Spinal cord (tissue), 10 donors: Measurements from ENCODE around the gene PARD3. TPM values are rescaled to one million over a fixed set of nuclear protein-coding genes. Genes with fewer than 3 reads are reported as not detected.

ENCODE experiments used
- DNase-seq, 6 donors: peaks; one replicate each; pipeline versions ENCODE4 v3.0.0 to v3.0.0-alpha.2; 2013 to 2015; ENCODE audit warnings: low spot score in 6 of 6, low read depth in 4 of 6
- H3K27ac ChIP-seq: one replicate; pipeline ENCODE4 v1.5.1; 2013; ENCODE audit warnings: low read depth, low read length, control low read depth
- H3K27me3 ChIP-seq: one replicate; pipeline ENCODE4 v1.6.1; 2013; ENCODE audit warnings: low read length; ENCODE audit not compliant: control insufficient read depth, insufficient read depth
- H3K36me3 ChIP-seq: one replicate; pipeline ENCODE4 v1.6.1; 2013; ENCODE audit warnings: low read length; ENCODE audit not compliant: control insufficient read depth, insufficient read depth
- H3K4me1 ChIP-seq: one replicate; pipeline ENCODE4 v1.6.1; 2013; ENCODE audit warnings: low read length; ENCODE audit not compliant: control insufficient read depth, insufficient read depth
- H3K4me3 ChIP-seq: one replicate; pipeline ENCODE4 v1.5.1; 2013; ENCODE audit warnings: low read depth, low read length, control low read depth
- H3K9me3 ChIP-seq: one replicate; pipeline ENCODE4 v1.6.1; 2013; ENCODE audit warnings: low read length; ENCODE audit not compliant: control insufficient read depth, insufficient read depth
- WGBS: methylation state at CpG from one replicate; pipeline ENCODE4 v1.1.5; 2013; ENCODE audit warnings: missing lambda C conversion rate; ENCODE audit not compliant: insufficient coverage; 5-methylcytosine and 5-hydroxymethylcytosine counted together
- polyA plus RNA-seq, 2 donors: library from polyadenylated mRNA; unstranded; fragments of 120-200 nt; gene quantifications; one replicate each; pipeline ENCODE4 v1.2.1, GENCODE V29; 2013; ENCODE audit not compliant: insufficient read length in 2 of 2
- total RNA-seq, 2 donors: library from RNA; depleted of rRNA in 1 of 2; stranded (reverse); fragments of 120-200 nt in 1 of 2; fragments of >200 nt in 1 of 2; gene quantifications; one replicate each; pipeline versions ENCODE4 v1.2.3 to v1.2.4, GENCODE V29; 2013 to 2014
- donor health status: healthy.

The PARD3 gene
- total and polyA plus RNA-seq, 4 donors, result 29.5 to 94.3 (median 47.1) TPM

DNA sequence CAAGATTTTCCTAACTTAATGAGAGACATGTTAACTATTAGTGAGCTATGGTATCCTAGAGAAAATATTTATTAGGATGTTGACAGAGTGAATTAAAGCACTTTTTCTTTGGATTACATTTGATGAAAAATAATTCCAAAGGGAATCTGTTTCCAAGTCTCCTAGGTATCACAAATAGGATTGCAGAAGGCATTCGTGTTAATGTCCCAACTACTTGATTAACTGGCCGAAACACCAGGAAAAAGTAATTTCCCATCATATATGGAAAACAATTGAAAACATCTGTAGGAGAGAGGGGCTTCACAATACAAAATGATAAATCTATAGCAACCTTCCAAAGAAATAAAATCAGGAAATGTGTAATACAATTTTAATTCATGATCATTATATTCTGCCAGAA, 406.7 kb downstream of the PARD3 start:
- WGBS, result no CpG with 5 or more reads among the region's 2 CpGs
- no peak for DNase-seq
- H3K4me1 ChIP-seq, result peaks cover 7% of the 10 kb centered on the region

DNA sequence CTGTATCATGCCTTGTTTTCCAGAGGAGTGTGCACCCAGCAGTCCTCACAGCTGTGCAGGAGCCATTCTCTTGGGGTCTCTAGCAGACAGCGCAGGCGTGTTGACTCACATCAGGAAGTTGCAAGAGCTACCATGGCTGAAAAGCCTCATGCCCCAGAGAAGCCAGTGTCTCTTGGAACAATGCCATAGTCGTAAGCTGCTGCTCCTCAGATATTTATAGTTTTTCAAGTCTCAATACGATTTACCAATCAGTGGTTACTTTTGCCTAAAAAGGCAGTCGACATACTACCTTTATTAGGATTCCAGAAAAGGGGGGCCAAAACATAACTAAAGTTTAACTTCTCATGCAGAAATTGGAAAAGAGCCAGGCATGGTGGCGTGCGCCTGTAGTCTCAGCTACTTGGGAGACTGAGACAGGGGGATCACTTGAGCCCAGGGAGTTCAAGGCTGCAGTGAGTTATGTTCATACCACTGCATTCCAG, 407.7 kb downstream of the PARD3 start:
- no peaks in the 10 kb centered on the region for H3K27me3 ChIP-seq
- no peak overlapping the region for H3K4me3 ChIP-seq
- DNase-seq, result peak in 2 of 6 donors; percentile 24 to 45
- WGBS, result 57% methylated on average over 5 of the region's 7 CpGs
- H3K36me3 ChIP-seq, result no peaks in the 10 kb centered on the region
- peaks cover 7% of the 10 kb centered on the region for H3K4me1 ChIP-seq
- no peaks in the 10 kb centered on the region for H3K9me3 ChIP-seq
- H3K27ac ChIP-seq, result no peak overlapping the region

More for the DNA sequence above, 406.7 kb downstream of the PARD3 start:
- Histone ChIP-seq H3K27ac (no peak overlapping the region), H3K27me3 (no peaks in the 10 kb centered on the region), H3K36me3 (no peaks in the 10 kb centered on the region), H3K4me3 (no peak overlapping the region), H3K9me3 (no peaks in the 10 kb centered on the region)

DNA sequence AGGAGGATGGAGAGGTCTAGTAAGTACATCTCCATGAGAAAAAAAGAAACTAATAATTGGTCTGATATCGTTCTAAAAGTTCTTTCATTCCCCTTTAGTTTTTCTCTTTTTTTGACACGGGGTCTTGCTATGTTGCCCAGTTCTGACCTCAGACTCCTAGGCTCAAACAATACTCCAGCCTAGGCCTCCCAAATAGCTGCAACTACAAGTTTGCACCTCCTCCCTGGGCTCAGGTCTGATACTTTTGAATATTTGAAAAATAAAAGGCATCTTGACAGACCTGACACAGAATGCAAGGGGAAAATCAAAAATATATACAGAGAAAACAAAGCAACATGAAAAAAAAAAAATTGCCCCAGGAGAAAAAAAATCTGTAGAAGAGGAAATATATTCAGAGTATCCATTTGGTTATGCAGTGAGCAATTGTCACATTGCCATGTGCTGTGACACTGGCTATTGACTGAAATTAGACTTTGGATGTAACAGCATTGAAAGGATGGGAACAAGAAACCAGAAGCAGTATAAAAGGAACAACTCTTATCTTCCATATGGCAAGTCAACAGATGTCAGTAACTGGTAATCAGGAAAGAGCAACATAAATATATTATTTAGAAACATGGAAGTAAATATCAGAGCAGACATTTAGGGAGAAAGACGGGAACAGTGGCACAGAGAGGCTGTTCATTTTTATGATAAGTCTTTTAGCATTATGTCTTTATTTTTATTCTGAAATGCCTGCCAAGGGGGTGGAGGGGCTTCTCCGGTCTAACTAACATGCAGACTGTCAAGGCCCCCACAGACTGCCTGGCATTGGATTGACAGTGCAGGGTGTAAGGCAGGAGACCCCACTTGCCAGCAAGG, 408.4 kb downstream of the PARD3 start:
- peak in 2 of 6 donors; percentile 37 to 82 for DNase-seq
- Histone ChIP-seq H3K27ac (no peak overlapping the region), H3K36me3 (no peaks in the 10 kb centered on the region), H3K9me3 (no peaks in the 10 kb centered on the region), H3K4me1 (peaks cover 7% of the 10 kb centered on the region), H3K4me3 (no peak overlapping the region), H3K27me3 (no peaks in the 10 kb centered on the region)
- WGBS, result 82% methylated on average over 1 of the region's 4 CpGs

DNA sequence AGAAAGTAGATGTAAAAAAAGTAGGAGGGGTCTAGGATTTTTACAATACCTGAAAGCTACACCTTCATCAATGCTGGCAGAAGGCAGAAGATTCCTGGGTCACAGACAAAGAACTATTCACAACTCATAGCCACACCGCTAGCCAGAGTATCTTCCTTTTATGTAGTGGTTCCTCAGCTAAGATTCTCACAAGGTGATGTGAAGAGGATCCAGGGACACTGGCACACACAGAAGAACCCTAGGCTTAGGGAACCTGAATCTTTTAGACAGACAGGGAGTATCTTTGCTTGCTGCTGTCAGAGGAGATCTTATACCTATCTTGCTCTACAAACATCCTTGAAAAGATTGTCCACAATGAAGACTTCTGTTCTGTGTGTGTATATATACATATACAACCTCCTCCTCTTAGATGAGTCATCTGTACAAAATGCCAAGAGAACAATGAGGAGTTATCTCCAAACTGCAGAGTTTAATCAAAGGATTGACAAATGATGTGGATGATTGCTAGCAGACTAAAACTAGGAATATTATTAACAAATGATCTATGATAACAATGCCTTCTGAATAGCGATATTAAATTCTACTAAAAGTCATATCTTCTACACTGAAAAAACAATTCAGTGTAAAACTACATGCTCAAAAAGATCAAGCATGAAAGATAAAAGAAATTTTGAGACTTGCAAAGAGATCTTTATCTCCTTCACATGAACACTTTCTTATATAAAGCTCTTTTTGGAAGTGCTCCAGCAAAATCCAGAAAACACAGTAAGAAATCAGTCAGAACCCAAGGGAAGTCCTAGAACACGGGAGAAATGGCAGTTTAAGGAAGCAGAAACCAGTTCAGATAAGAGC, 409.3 kb downstream of the PARD3 start:
- peaks cover 7% of the 10 kb centered on the region for H3K4me1 ChIP-seq
- H3K4me3 ChIP-seq, result no peak overlapping the region
- H3K27ac ChIP-seq, result no peak overlapping the region
- no peaks in the 10 kb centered on the region for H3K27me3 ChIP-seq
- no peaks in the 10 kb centered on the region for H3K36me3 ChIP-seq
- no CpG with 5 or more reads among the region's 3 CpGs for WGBS
- H3K9me3 ChIP-seq, result no peaks in the 10 kb centered on the region
- no peak for DNase-seq

DNA sequence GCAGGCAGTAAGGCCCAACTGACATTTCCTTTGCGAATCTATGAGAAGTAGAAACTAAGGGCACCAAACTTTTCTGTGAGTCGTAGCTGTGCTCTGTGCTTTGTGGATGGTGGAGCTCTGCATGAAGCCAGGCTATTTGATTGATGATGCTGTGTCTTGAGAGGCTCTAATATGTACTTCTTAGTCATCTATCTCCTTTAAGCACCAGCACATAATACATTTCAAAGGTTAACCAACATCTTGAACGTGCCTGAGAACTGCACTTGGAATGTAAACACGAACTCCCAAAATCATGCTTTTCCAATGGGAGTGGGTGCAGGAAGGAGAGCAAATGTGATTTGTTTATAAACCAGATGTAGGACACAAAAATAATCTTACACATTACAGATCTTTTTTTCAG, 411.6 kb downstream of the PARD3 start:
- no peak overlapping the region for H3K27ac ChIP-seq
- peaks cover 7% of the 10 kb centered on the region for H3K4me1 ChIP-seq
- no peaks in the 10 kb centered on the region for H3K9me3 ChIP-seq
- no peaks in the 10 kb centered on the region for H3K27me3 ChIP-seq
- no peaks in the 10 kb centered on the region for H3K36me3 ChIP-seq
- no peak overlapping the region for H3K4me3 ChIP-seq
- no CpG with 5 or more reads among the region's 4 CpGs for WGBS
- no peak for DNase-seq

DNA sequence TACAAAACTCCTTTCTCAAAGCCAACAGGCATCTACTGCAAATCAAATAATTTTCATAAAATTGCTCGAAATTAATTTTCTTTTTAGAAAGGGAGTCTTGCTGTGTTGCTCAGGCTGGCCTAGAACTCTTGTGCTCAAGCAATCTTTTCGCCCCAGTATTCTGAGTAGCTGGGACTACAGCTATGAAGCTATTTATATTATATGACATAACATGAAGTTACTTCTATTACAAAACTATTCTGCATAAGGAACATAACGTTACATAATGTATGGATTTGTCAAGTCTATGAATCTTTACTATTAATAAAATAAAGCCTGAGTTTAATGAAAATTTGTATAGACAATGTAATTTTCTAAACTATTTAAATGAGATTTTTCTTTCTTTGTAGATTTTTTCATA, 415.0 kb downstream of the PARD3 start:
- Histone ChIP-seq H3K27me3 (no peaks in the 10 kb centered on the region), H3K27ac (no peak overlapping the region), H3K36me3 (no peaks in the 10 kb centered on the region), H3K9me3 (no peaks in the 10 kb centered on the region), H3K4me1 (no peaks in the 10 kb centered on the region), H3K4me3 (no peak overlapping the region)
- DNase-seq, result no peak
- no CpG with 5 or more reads among the region's 3 CpGs for WGBS

DNA sequence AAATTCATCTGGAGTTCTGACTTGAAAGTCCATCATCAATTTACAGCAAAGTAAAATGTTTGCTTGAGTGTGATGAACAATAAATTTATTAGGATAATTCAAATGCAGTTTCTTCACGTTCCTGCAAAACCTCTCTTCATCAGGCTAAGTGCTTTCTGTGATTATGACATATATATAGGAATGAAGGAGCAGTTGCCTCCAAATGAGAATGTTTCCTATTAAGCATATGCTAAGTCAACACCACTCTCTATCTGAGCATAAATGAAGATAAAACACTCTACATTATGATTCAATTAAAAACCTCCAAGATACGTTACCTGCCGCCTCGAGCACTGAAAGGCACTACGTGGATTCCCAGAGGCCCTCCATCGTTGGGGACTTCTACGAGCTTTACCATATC, 416.1 kb downstream of the PARD3 start:
- WGBS, result no CpG with 5 or more reads among the region's 7 CpGs
- Histone ChIP-seq H3K27ac (no peak overlapping the region), H3K9me3 (no peaks in the 10 kb centered on the region), H3K4me1 (no peaks in the 10 kb centered on the region), H3K4me3 (no peak overlapping the region), H3K27me3 (no peaks in the 10 kb centered on the region), H3K36me3 (no peaks in the 10 kb centered on the region)
- DNase-seq, result no peak

DNA sequence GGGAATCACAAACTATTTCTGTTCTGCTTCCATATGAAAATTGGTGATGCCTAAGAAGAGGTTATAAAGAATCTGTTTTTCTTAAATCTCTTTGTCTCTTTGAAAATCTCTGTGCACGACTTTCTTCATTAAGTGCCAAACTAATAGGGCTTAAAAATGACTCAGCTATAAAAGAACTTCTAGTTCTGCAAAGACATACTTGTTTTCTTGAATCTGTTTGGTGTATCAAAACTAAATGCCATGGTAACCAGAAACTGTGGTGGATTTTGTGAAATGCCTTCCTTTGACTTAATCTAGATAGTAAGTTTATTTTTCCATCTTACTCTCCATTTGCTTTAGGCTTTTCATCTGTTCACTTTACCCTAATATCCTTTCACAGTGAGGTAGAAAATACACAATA, 417.8 kb downstream of the PARD3 start:
- no peak overlapping the region for H3K4me3 ChIP-seq
- WGBS, result no CpG with 5 or more reads among the region's 1 CpG
- H3K27ac ChIP-seq, result no peak overlapping the region
- no peak for DNase-seq
- H3K4me1 ChIP-seq, result no peaks in the 10 kb centered on the region
- no peaks in the 10 kb centered on the region for H3K36me3 ChIP-seq
- H3K9me3 ChIP-seq, result no peaks in the 10 kb centered on the region
- no peaks in the 10 kb centered on the region for H3K27me3 ChIP-seq

DNA sequence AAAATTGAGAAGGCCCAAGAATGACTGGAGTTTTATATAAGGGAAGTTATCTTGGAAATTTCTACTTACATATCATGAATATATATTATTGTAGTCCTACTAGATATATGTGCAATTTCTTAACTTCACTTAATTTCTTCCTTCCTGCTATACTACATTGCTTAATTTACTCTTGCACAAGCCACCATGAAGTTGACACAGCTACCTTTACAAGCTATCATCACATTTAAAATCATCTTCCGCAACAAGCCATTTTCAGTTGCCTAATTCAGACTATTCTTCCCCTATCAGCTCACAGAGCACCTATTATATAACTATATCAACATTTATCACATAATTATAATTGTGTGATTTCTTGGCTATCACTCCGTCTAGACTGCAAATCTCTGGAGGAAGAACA, 418.4 kb downstream of the PARD3 start:
- H3K9me3 ChIP-seq, result no peaks in the 10 kb centered on the region
- H3K4me3 ChIP-seq, result no peak overlapping the region
- no peak for DNase-seq
- WGBS, result no CpG with 5 or more reads among the region's 2 CpGs
- H3K27me3 ChIP-seq, result no peaks in the 10 kb centered on the region
- no peaks in the 10 kb centered on the region for H3K36me3 ChIP-seq
- no peaks in the 10 kb centered on the region for H3K4me1 ChIP-seq
- no peak overlapping the region for H3K27ac ChIP-seq
